Measurements from ENCODE around the gene KCTD20. TPM values are rescaled to one million over a fixed set of nuclear protein-coding genes. Genes with fewer than 3 reads are reported as not detected.

The KCTD20 gene
- total and polyA plus RNA-seq, 10 of the 15 experiments (the other 5 are each of a cell fraction or from before 2014, with no cell fraction given) = 18.1 to 77.0 (median 50.5) TPM

DNA sequence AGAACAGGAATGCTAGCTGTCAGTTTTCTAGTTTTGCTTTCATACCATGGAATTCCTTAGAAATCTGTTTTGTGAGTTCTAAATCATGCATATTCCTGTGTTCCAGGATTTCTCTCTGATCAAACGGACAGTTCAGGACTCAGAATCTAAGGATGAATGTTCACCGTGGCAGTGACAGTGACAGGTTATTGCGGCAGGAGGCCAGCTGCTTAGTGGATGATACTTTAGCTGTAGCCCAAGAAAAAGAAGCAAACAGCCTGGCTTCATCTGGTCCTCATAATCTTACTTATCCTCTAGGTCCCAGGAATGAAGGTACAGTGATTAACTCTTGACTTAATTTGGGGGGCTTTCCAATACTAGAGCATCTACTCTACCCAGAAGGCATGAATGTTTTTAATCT, 27.1 kb downstream of the KCTD20 start:
- intact Hi-C loops (cut with micrococcal nuclease; ENCODE audit: unreplicated experiment) (no loop called here), in situ Hi-C loops (cut with MboI) (no loop called here)
- RAD21 ChIA-PET (ENCODE audit: unreplicated experiment) = no interaction called here
- 96% methylated on average over 3 of the region's 3 CpGs for WGBS (ENCODE audit: insufficient coverage, insufficient replicate concordance, low lambda C conversion rate, missing lambda C conversion rate)
- Histone ChIP-seq H3K27ac (ENCODE audit: control insufficient read depth, insufficient read depth) (no peak overlapping the region), H3K36me3 (ENCODE audit: control insufficient read depth in 2 of 2, insufficient read depth in 2 of 2, low read length in 1 of 2) (peaks cover 0 to 12% of the 10 kb centered on the region in 2 experiments; a peak in 2 of 4 replicates), H2AFZ (ENCODE audit: control insufficient read depth, low read depth, low read length) (no peak overlapping the region), H3K9ac (ENCODE audit: control insufficient read depth, insufficient read depth, low read length) (no peak overlapping the region), H3K9me3 (replicated peaks; ENCODE audit: control insufficient read depth, insufficient read depth, low read length) (no peaks in the 10 kb centered on the region), H3K4me3 (no peak overlapping the region), H3K79me2 (ENCODE audit: control insufficient read depth, insufficient read depth, low read length) (peaks cover 15% of the 10 kb centered on the region), H4K20me1 (ENCODE audit: control insufficient read depth, insufficient read depth) (no peaks in the 10 kb centered on the region; the same call in 1 of the 2 replicates), H3K4me2 (ENCODE audit: control insufficient read depth, insufficient read depth) (no peak overlapping the region), H3K27me3 (replicated peaks in 1 of 2; ENCODE audit: control insufficient read depth in 2 of 2, insufficient read depth in 2 of 2, low read length in 1 of 2) (no peaks in the 10 kb centered on the region), H3K4me1 (ENCODE audit: control insufficient read depth, insufficient read depth, low read length) (peaks cover 4% of the 10 kb centered on the region)
- FAIRE-seq = no peak
- no TSS peak for BruUV-seq (replicated peaks)
- no peak for DNase-seq (ENCODE audit: low read depth, low spot score)
- ATAC-seq = no peak
- SMC1A ChIA-PET (ENCODE audit: uncharacterized antibody, unreplicated experiment) = interaction anchor here (1.5 kb wide), 1 partner anchor 10 kb away, joined by 4 read pairs; no protein-coding TSS in a partner anchor
- CTCF ChIA-PET = interaction anchor here (0.8 to 1.1 kb wide), 4 partner anchors 8 to 14 kb away, joined by 3 to 4 read pairs (median 3); no protein-coding TSS in a partner anchor
- POLR2A ChIA-PET = interaction anchor here (1.3 to 1.5 kb wide), 2 partner anchors 9 to 13 kb away, joined by 3 read pairs; no protein-coding TSS in a partner anchor
- TF ChIP-seq RBBP5 (conservative IDR thresholded peaks at IDR 0.05) (no peak), PBX3 (IDR thresholded peaks at IDR 0.05; ENCODE audit: insufficient replicate concordance, low read depth, low read length) (no peak), ZBTB40 (IDR thresholded peaks at IDR 0.05; ENCODE audit: borderline replicate concordance) (no peak), SUPT20H (IDR thresholded peaks at IDR 0.05; ENCODE audit: borderline replicate concordance, control insufficient read depth, low read depth, low read length) (no peak), CREM (IDR thresholded peaks at IDR 0.05; ENCODE audit: low read depth) (no peak), SMAD5 (IDR thresholded peaks at IDR 0.05; ENCODE audit: low read depth) (no peak), ATF3 (IDR thresholded peaks at IDR 0.05; ENCODE audit: borderline replicate concordance, extremely low read depth, low read depth, low read length) (no peak), MEF2B (IDR thresholded peaks at IDR 0.05; ENCODE audit: partially characterized antibody, poor library complexity, severe bottlenecking) (no peak), YY1 (IDR thresholded peaks at IDR 0.05; ENCODE audit: low read depth, low read length) (no peak)
- TF ChIP-seq, protein P1, sequence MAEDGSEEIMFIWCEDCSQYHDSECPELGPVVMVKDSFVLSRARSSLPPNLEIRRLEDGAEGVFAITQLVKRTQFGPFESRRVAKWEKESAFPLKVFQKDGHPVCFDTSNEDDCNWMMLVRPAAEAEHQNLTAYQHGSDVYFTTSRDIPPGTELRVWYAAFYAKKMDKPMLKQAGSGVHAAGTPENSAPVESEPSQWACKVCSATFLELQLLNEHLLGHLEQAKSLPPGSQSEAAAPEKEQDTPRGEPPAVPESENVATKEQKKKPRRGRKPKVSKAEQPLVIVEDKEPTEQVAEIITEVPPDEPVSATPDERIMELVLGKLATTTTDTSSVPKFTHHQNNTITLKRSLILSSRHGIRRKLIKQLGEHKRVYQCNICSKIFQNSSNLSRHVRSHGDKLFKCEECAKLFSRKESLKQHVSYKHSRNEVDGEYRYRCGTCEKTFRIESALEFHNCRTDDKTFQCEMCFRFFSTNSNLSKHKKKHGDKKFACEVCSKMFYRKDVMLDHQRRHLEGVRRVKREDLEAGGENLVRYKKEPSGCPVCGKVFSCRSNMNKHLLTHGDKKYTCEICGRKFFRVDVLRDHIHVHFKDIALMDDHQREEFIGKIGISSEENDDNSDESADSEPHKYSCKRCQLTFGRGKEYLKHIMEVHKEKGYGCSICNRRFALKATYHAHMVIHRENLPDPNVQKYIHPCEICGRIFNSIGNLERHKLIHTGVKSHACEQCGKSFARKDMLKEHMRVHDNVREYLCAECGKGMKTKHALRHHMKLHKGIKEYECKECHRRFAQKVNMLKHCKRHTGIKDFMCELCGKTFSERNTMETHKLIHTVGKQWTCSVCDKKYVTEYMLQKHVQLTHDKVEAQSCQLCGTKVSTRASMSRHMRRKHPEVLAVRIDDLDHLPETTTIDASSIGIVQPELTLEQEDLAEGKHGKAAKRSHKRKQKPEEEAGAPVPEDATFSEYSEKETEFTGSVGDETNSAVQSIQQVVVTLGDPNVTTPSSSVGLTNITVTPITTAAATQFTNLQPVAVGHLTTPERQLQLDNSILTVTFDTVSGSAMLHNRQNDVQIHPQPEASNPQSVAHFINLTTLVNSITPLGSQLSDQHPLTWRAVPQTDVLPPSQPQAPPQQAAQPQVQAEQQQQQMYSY (CRISPR knock-in tag; IDR thresholded peaks at IDR 0.05) = no peak
- TF ChIP-seq, protein P2, sequence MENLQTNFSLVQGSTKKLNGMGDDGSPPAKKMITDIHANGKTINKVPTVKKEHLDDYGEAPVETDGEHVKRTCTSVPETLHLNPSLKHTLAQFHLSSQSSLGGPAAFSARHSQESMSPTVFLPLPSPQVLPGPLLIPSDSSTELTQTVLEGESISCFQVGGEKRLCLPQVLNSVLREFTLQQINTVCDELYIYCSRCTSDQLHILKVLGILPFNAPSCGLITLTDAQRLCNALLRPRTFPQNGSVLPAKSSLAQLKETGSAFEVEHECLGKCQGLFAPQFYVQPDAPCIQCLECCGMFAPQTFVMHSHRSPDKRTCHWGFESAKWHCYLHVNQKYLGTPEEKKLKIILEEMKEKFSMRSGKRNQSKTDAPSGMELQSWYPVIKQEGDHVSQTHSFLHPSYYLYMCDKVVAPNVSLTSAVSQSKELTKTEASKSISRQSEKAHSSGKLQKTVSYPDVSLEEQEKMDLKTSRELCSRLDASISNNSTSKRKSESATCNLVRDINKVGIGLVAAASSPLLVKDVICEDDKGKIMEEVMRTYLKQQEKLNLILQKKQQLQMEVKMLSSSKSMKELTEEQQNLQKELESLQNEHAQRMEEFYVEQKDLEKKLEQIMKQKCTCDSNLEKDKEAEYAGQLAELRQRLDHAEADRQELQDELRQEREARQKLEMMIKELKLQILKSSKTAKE (IDR thresholded peaks at IDR 0.05; ENCODE audit: low read depth, poor library complexity, severe bottlenecking) = no peak
